H1 (cell line): ENCODE results near the gene AIFM1. TPM values are rescaled to one million over a fixed set of nuclear protein-coding genes. Genes with fewer than 3 reads are reported as not detected.

Experiments
- CTCF ChIA-PET: fragments of 300-600 bp; sonication (Branson Sonifier 250); formaldehyde crosslinking; loops from one replicate; lab custom pipeline; 2021; ENCODE audit not compliant: partially characterized antibody; lab: Charles Lee
- POLR2A ChIA-PET: fragments of 300-600 bp; sonication (Branson Sonifier 250); formaldehyde crosslinking; loops from one replicate; lab custom pipeline; 2021; ENCODE audit warnings: inconsistent platforms; ENCODE audit not compliant: partially characterized antibody; lab: Charles Lee
- DNase-seq, 2 experiments: peaks; one replicate each; pipeline versions ENCODE4 v3.0.0 to v3.0.0-alpha.2; 2010 to 2022; ENCODE audit warnings: low spot score in 2 of 2, low read depth in 1 of 2, mixed read lengths in 1 of 2
- FAIRE-seq: peaks from 2 replicates; lab custom pipeline; 2011; peaks lifted over from hg19 to GRCh38; lab: Jason Lieb, UNC
- H2AFZ ChIP-seq: 2 replicates; pipeline ENCODE4 v1.8.1; 2012; ENCODE audit warnings: low read length, inconsistent platforms
- H2AK5ac ChIP-seq: 2 replicates; pipeline ENCODE4 v1.6.1; 2013; ENCODE audit warnings: low read depth, low read length
- H2BK120ac ChIP-seq: replicated peaks from 2 replicates; pipeline ENCODE3; 2013; ENCODE audit warnings: low read depth, low read length, inconsistent platforms
- H2BK12ac ChIP-seq: 2 replicates; pipeline ENCODE4 v1.6.1; 2013; ENCODE audit warnings: low read depth, low read length
- H2BK15ac ChIP-seq: 2 replicates; pipeline ENCODE4 v1.6.1; 2013; ENCODE audit warnings: low read length
- H2BK20ac ChIP-seq: 2 replicates; pipeline ENCODE4 v1.6.1; 2013; ENCODE audit warnings: low read length
- H2BK5ac ChIP-seq: 2 replicates; pipeline ENCODE4 v1.6.1; 2013; ENCODE audit warnings: low read depth, low read length
- H3K14ac ChIP-seq: 2 replicates; pipeline ENCODE4 v1.6.1; 2013; ENCODE audit warnings: inconsistent platforms; ENCODE audit not compliant: insufficient read length
- H3K18ac ChIP-seq: 2 replicates; pipeline ENCODE4 v1.6.1; 2013; ENCODE audit warnings: low read length; ENCODE audit errors: extremely low read depth
- H3K23ac ChIP-seq: 2 replicates; pipeline ENCODE4 v1.6.1; 2013; ENCODE audit warnings: inconsistent platforms; ENCODE audit not compliant: insufficient read length
- H3K23me2 ChIP-seq: 2 replicates; pipeline ENCODE4 v1.6.1; 2013; ENCODE audit warnings: low read depth, low read length
- H3K27ac ChIP-seq: 2 replicates; pipeline ENCODE4 v1.6.1; 2011; ENCODE audit warnings: low read depth, low read length, inconsistent platforms
- H3K27me3 ChIP-seq, 4 experiments: replicated peaks in 1 of 4; 1 replicate in 1 of 4; 2 replicates in 3 of 4; pipeline versions ENCODE4 v1.6.1 to v1.8.1; 2011 to 2013; ENCODE audit warnings: low read length in 3 of 4, mild to moderate bottlenecking in 3 of 4, inconsistent platforms in 2 of 4, mixed read lengths in 2 of 4, moderate library complexity in 1 of 4; ENCODE audit not compliant: control insufficient read depth in 3 of 4, insufficient read depth in 3 of 4; ENCODE audit errors: extremely low read depth in 1 of 4
- H3K36me3 ChIP-seq, 4 experiments: 2 replicates each; pipeline versions ENCODE4 v1.6.1 to v1.8.1; 2011 to 2013; ENCODE audit warnings: mild to moderate bottlenecking in 4 of 4, low read length in 3 of 4, moderate library complexity in 2 of 4, control low read depth in 1 of 4, inconsistent platforms in 1 of 4; ENCODE audit not compliant: insufficient read depth in 4 of 4, control insufficient read depth in 2 of 4
- H3K4ac ChIP-seq: replicated peaks from 2 replicates; pipeline ENCODE3; 2013; ENCODE audit warnings: low read length, low read depth, mixed read lengths, inconsistent platforms; ENCODE audit not compliant: insufficient read length
- H3K4me1 ChIP-seq, 4 experiments: replicated peaks in 1 of 4; 1 replicate in 1 of 4; 2 replicates in 3 of 4; pipeline versions ENCODE4 v1.6.1 to v1.8.1; 2011 to 2013; ENCODE audit warnings: low read length in 3 of 4, inconsistent platforms in 2 of 4, mixed read lengths in 1 of 4; ENCODE audit not compliant: insufficient read depth in 4 of 4, control insufficient read depth in 3 of 4
- H3K4me2 ChIP-seq, 2 experiments: 2 replicates each; pipeline versions ENCODE4 v1.6.1 to v1.8.1; 2011 to 2013; ENCODE audit warnings: low read depth in 2 of 2, low read length in 2 of 2, control low read depth in 1 of 2, inconsistent platforms in 1 of 2, mild to moderate bottlenecking in 1 of 2; ENCODE audit not compliant: insufficient read depth in 1 of 2
- H3K4me3 ChIP-seq, 4 experiments: fragments of 200-600, 300-600 bp in 1 of 4; sonication (generic), shearing (Covaris generic), sonication (Bioruptor Twin) in 1 of 4; 2 replicates each; pipeline versions ENCODE4 v1.5.1 to v1.8.1; 2011 to 2016; ENCODE audit warnings: low read length in 4 of 4, low read depth in 3 of 4, control low read depth in 2 of 4, inconsistent platforms in 2 of 4, mild to moderate bottlenecking in 2 of 4, mixed read lengths in 1 of 4, moderate library complexity in 1 of 4; ENCODE audit not compliant: insufficient read depth in 2 of 4; ENCODE audit errors: extremely low read depth in 1 of 4
- H3K56ac ChIP-seq: replicated peaks from 2 replicates; pipeline ENCODE3; 2013; ENCODE audit warnings: low read depth, mild to moderate bottlenecking, mixed read lengths, low read length, inconsistent platforms; ENCODE audit not compliant: insufficient read length
- H3K79me1 ChIP-seq: 2 replicates; pipeline ENCODE4 v1.6.1; 2013; ENCODE audit warnings: low read depth, low read length, control low read depth
- H3K79me2 ChIP-seq, 2 experiments: 2 replicates each; pipeline versions ENCODE4 v1.6.1 to v1.8.1; 2012 to 2013; ENCODE audit warnings: low read length in 2 of 2, mild to moderate bottlenecking in 2 of 2, inconsistent platforms in 1 of 2; ENCODE audit not compliant: insufficient read depth in 2 of 2, control insufficient read depth in 1 of 2
- H3K9ac ChIP-seq, 4 experiments: replicated peaks in 1 of 4; 1 replicate in 1 of 4; 2 replicates in 3 of 4; pipeline versions ENCODE4 v1.6.1 to v1.8.1; 2011 to 2013; ENCODE audit warnings: low read depth in 3 of 4, low read length in 3 of 4, control low read depth in 2 of 4, mild to moderate bottlenecking in 2 of 4, moderate library complexity in 2 of 4, inconsistent platforms in 1 of 4; ENCODE audit errors: extremely low read depth in 1 of 4
- H3K9me3 ChIP-seq, 2 experiments: 2 replicates each; pipeline versions ENCODE4 v1.6.1 to v1.8.1; 2012 to 2013; ENCODE audit warnings: mild to moderate bottlenecking in 2 of 2, moderate library complexity in 2 of 2, control low read depth in 1 of 2, inconsistent platforms in 1 of 2, low read depth in 1 of 2, low read length in 1 of 2, mixed read lengths in 1 of 2; ENCODE audit not compliant: insufficient read depth in 2 of 2
- H4K20me1 ChIP-seq, 2 experiments: replicated peaks in 1 of 2; 2 replicates each; pipeline versions ENCODE3 to v1.8.1; 2011 to 2013; ENCODE audit warnings: inconsistent platforms in 2 of 2, low read length in 2 of 2, mild to moderate bottlenecking in 1 of 2; ENCODE audit not compliant: insufficient read depth in 2 of 2, control insufficient read depth in 1 of 2
- H4K5ac ChIP-seq: 2 replicates; pipeline ENCODE4 v1.6.1; 2013; ENCODE audit warnings: low read length, low read depth, mixed read lengths, inconsistent platforms; ENCODE audit not compliant: insufficient read length
- H4K8ac ChIP-seq: 2 replicates; pipeline ENCODE4 v1.8.0; 2013; ENCODE audit warnings: mild to moderate bottlenecking, moderate library complexity, low read length, inconsistent platforms; ENCODE audit not compliant: insufficient read depth; ENCODE audit errors: extremely low read depth
- H4K91ac ChIP-seq: replicated peaks from 2 replicates; pipeline ENCODE3; 2013; ENCODE audit warnings: low read length, mixed read lengths, inconsistent platforms; ENCODE audit not compliant: insufficient read length
- BRCA1 ChIP-seq: IDR thresholded peaks from 2 replicates; pipeline ENCODE4 v1.6.1; 2012; ENCODE audit warnings: low read depth, low read length, improper control_type of control experiment
- FOSL1 ChIP-seq: IDR thresholded peaks from 2 replicates; pipeline ENCODE4 v1.6.1; 2011; ENCODE audit warnings: mild to moderate bottlenecking, low read depth, low read length, moderate library complexity; ENCODE audit not compliant: insufficient read depth
- JUND ChIP-seq: IDR thresholded peaks from 2 replicates; pipeline ENCODE4 v1.6.1; 2011; ENCODE audit warnings: mild to moderate bottlenecking, improper control_type of control experiment, low read length
- KDM5A ChIP-seq: fragments of 200-600 bp; IDR thresholded peaks from 2 replicates; pipeline ENCODE4 v1.7.1; 2012; ENCODE audit warnings: mild to moderate bottlenecking, low read length, inconsistent platforms, mixed read lengths
- POLR2AphosphoS5 ChIP-seq: IDR thresholded peaks from 2 replicates; pipeline ENCODE4 v1.6.1; 2011; ENCODE audit warnings: low read depth, low read length
- POU5F1 ChIP-seq: IDR thresholded peaks from 2 replicates; pipeline ENCODE4 v1.6.1; 2011; ENCODE audit warnings: low read depth, mild to moderate bottlenecking, low read length, moderate library complexity
- RFX5 ChIP-seq: IDR thresholded peaks from 2 replicates; pipeline ENCODE4 v1.6.1; 2011; ENCODE audit warnings: low read depth, low read length, improper control_type of control experiment, borderline replicate concordance
- SAP30 ChIP-seq: fragments of 300-600 bp; sonication (generic); IDR thresholded peaks from 2 replicates; pipeline ENCODE4 v1.7.1; 2012; ENCODE audit warnings: low read length, moderate library complexity, mild to moderate bottlenecking, inconsistent platforms; ENCODE audit not compliant: insufficient read depth, insufficient replicate concordance
- SIX5 ChIP-seq: IDR thresholded peaks from 2 replicates; pipeline ENCODE4 v1.6.1; 2011; ENCODE audit warnings: mild to moderate bottlenecking, low read depth, low read length
- TAF7 ChIP-seq: optimal IDR thresholded peaks from 2 replicates; pipeline ENCODE3; 2011; ENCODE audit warnings: low read depth, mild to moderate bottlenecking, inconsistent platforms, low read length, moderate library complexity, borderline replicate concordance
- ZNF274 ChIP-seq: IDR thresholded peaks from 2 replicates; pipeline ENCODE4 v1.7.0; 2012; ENCODE audit warnings: low read length, borderline replicate concordance; ENCODE audit errors: extremely low read depth
- WGBS, 2 experiments: shearing (Covaris generic) in 1 of 2; methylation state at CpG; one replicate each; pipeline versions ENCODE4 v1.1.6 to v1.1.7; 2013 to 2015; ENCODE audit warnings: low lambda C conversion rate in 2 of 2, mixed read lengths in 2 of 2, inconsistent platforms in 1 of 2, low coverage in 1 of 2, missing lambda C conversion rate in 1 of 2; ENCODE audit not compliant: insufficient replicate concordance in 2 of 2, insufficient coverage in 1 of 2, insufficient read length in 1 of 2; ENCODE audit errors: extremely low coverage in 1 of 2, missing lambda C conversion rate in 1 of 2; 5-methylcytosine and 5-hydroxymethylcytosine counted together
- polyA plus RNA-seq, 7 experiments: library from polyadenylated mRNA; depleted of rRNA in 3 of 7; stranded (reverse) in 5 of 7; unstranded in 2 of 7; fragments of >200 nt in 5 of 7; fragments of 200-250 nt in 2 of 7; gene quantifications; 1 replicate in 5 of 7; 2 replicates in 1 of 7; 4 replicates in 1 of 7; pipeline versions ENCODE4 v1.2.1 to v1.2.3, GENCODE V29; 2011 to 2013; ENCODE audit warnings: missing spikeins in 2 of 7, mixed read lengths in 2 of 7
- total RNA-seq: library from RNA; stranded (reverse); fragmentation: NEBNext Ultra II Directional; extraction: Animal tissue kit (Norgen Biotek cat#: 25700); gene quantifications from 2 replicates; pipeline ENCODE4 v1.2.1, GENCODE V29; 2021

The AIFM1 gene
- total and polyA plus RNA-seq, 2 of the 8 experiments (the other 6 are each of a cell fraction or from before 2014, with no cell fraction given): 34.1 to 55.4 TPM

- Histone ChIP-seq H4K20me1 (peaks cover 0 to 2% of the 10 kb centered on the region in 2 experiments), H2BK120ac (no peak overlapping the region), H3K4ac (no peak overlapping the region), H2AFZ (no peak overlapping the region), H4K8ac (no peak overlapping the region), H2BK20ac (no peak overlapping the region), H3K79me2 (no peaks in the 10 kb centered on the region), H2BK15ac (no peak overlapping the region), H3K27ac (no peak overlapping the region), H3K56ac (no peak overlapping the region), H3K27me3 (no peaks in the 10 kb centered on the region), H3K36me3 (peaks cover 0 to 28% (median 13%) of the 10 kb centered on the region in 4 experiments; a peak in 6 of 8 replicates), H3K9me3 (no peaks in the 10 kb centered on the region), H3K4me1 (no peaks in the 10 kb centered on the region; a peak in 2 of 7 replicates), H3K79me1 (no peaks in the 10 kb centered on the region), H4K5ac (no peak overlapping the region), H3K23me2 (no peaks in the 10 kb centered on the region), H3K14ac (no peak overlapping the region), H2AK5ac (no peak overlapping the region), H2BK5ac (no peak overlapping the region), H2BK12ac (no peak overlapping the region), H3K4me2 (no peak overlapping the region), H3K23ac (no peak overlapping the region), H3K9ac (no peak overlapping the region), H4K91ac (no peak overlapping the region), H3K4me3 (no peak overlapping the region)
- no peak for FAIRE-seq
- WGBS, 2 experiments: 89% methylated on average over 4 of the region's 5 CpGs; no CpG with 5 or more reads in 1 of the 2 experiments
- DNase-seq: no peak
- CTCF ChIA-PET: interaction anchor here (2.0 kb wide), 1 partner anchor 21 kb away, joined by 5 read pairs; no protein-coding TSS in a partner anchor
- POLR2A ChIA-PET: no interaction called here
- no peak for TF ChIP-seq POLR2AphosphoS5
- no peak for TF ChIP-seq SIX5
- TF ChIP-seq POU5F1: no peak
- TF ChIP-seq KDM5A: no peak
- no peak for TF ChIP-seq JUND
- TF ChIP-seq SAP30: no peak
- TF ChIP-seq RFX5: no peak
- TF ChIP-seq BRCA1: no peak
- TF ChIP-seq FOSL1: no peak
- TF ChIP-seq ZNF274: no peak
- TF ChIP-seq TAF7: no peak
- TF ChIP-seq, all 59 proteins: peak for 0
- no peak overlapping the region for H3K18ac ChIP-seq
Measured at GRCh38 chrX:130136496-130136895, 29.1 kb downstream of the AIFM1 start.
